IPS-20b (cell line): Measurements from ENCODE around the gene SVEP1.

ENCODE experiments used
- H3K27ac ChIP-seq: one replicate; pipeline ENCODE4 v1.5.1; 2013; ENCODE audit warnings: low read length
- H3K27me3 ChIP-seq: 2 replicates; pipeline ENCODE4 v1.6.1; 2013; ENCODE audit warnings: mild to moderate bottlenecking, low read length, inconsistent platforms; ENCODE audit not compliant: insufficient read depth
- H3K36me3 ChIP-seq: 2 replicates; pipeline ENCODE4 v1.6.1; 2013; ENCODE audit warnings: low read depth, mild to moderate bottlenecking, inconsistent platforms, low read length, moderate library complexity; ENCODE audit not compliant: insufficient read depth
- H3K4me1 ChIP-seq: 2 replicates; pipeline ENCODE4 v1.6.1; 2013; ENCODE audit warnings: mild to moderate bottlenecking, control low read depth, inconsistent platforms, low read length, moderate library complexity; ENCODE audit not compliant: insufficient read depth
- H3K4me3 ChIP-seq: 2 replicates; pipeline ENCODE4 v1.5.1; 2013; ENCODE audit warnings: mild to moderate bottlenecking, low read length, inconsistent platforms
- H3K9ac ChIP-seq: 2 replicates; pipeline ENCODE4 v1.6.1; 2013; ENCODE audit warnings: low read depth, mild to moderate bottlenecking, inconsistent platforms, low read length, moderate library complexity
- H3K9me3 ChIP-seq: 2 replicates; pipeline ENCODE4 v1.6.1; 2013; ENCODE audit warnings: mild to moderate bottlenecking, low read depth, low read length, inconsistent platforms; ENCODE audit not compliant: insufficient read depth

Gene SVEP1

GRCh38 chr9:110329639-110330230 is 249.8 kb downstream of the SVEP1 start:
- no peaks in the 10 kb centered on the region for H3K4me1 ChIP-seq
- H3K9ac ChIP-seq, result no peak overlapping the region
- H3K36me3 ChIP-seq, result no peaks in the 10 kb centered on the region
- H3K27me3 ChIP-seq, result no peaks in the 10 kb centered on the region
- no peaks in the 10 kb centered on the region for H3K9me3 ChIP-seq
- H3K27ac ChIP-seq, result no peak overlapping the region
- H3K4me3 ChIP-seq, result no peak overlapping the region

GRCh38 chr9:110328763-110329162 is 250.8 kb downstream of the SVEP1 start:
- H3K36me3 ChIP-seq, result no peaks in the 10 kb centered on the region

GRCh38 chr9:110327716-110328115 is 251.8 kb downstream of the SVEP1 start:
- H3K27ac ChIP-seq, result no peak overlapping the region
- no peaks in the 10 kb centered on the region for H3K36me3 ChIP-seq
- H3K4me3 ChIP-seq, result no peak overlapping the region
- no peaks in the 10 kb centered on the region for H3K4me1 ChIP-seq
- no peaks in the 10 kb centered on the region for H3K9me3 ChIP-seq
- H3K9ac ChIP-seq, result no peak overlapping the region
- no peaks in the 10 kb centered on the region for H3K27me3 ChIP-seq

More at GRCh38 chr9:110328763-110329162, 250.8 kb downstream of the SVEP1 start:
- Histone ChIP-seq H3K27me3 (no peaks in the 10 kb centered on the region), H3K9ac (no peak overlapping the region), H3K4me1 (no peaks in the 10 kb centered on the region), H3K27ac (no peak overlapping the region), H3K9me3 (no peaks in the 10 kb centered on the region), H3K4me3 (no peak overlapping the region)

- no peaks in the 10 kb centered on the region for H3K4me1 ChIP-seq
- no peak overlapping the region for H3K9ac ChIP-seq
- no peaks in the 10 kb centered on the region for H3K27me3 ChIP-seq
- no peak overlapping the region for H3K27ac ChIP-seq
- no peak overlapping the region for H3K4me3 ChIP-seq
- H3K9me3 ChIP-seq, result no peaks in the 10 kb centered on the region
- H3K36me3 ChIP-seq, result no peaks in the 10 kb centered on the region
These were observed 255.7 kb downstream of the SVEP1 start for GRCh38 chr9:110323818-110324217.

- Histone ChIP-seq H3K9me3 (no peaks in the 10 kb centered on the region), H3K27me3 (no peaks in the 10 kb centered on the region), H3K4me3 (no peak overlapping the region)
These were observed 258.7 kb downstream of the SVEP1 start for GRCh38 chr9:110320651-110321445.

GRCh38 chr9:110319781-110320492 is 259.6 kb downstream of the SVEP1 start:
- no peaks in the 10 kb centered on the region for H3K9me3 ChIP-seq
- H3K27me3 ChIP-seq, result no peaks in the 10 kb centered on the region
- H3K4me3 ChIP-seq, result no peak overlapping the region
- no peaks in the 10 kb centered on the region for H3K36me3 ChIP-seq
- no peak overlapping the region for H3K9ac ChIP-seq
- H3K4me1 ChIP-seq, result no peaks in the 10 kb centered on the region; the same call in 1 of the 2 replicates
- H3K27ac ChIP-seq, result no peak overlapping the region

More at GRCh38 chr9:110320651-110321445, 258.7 kb downstream of the SVEP1 start:
- no peak overlapping the region for H3K27ac ChIP-seq
- no peaks in the 10 kb centered on the region for H3K36me3 ChIP-seq
- H3K4me1 ChIP-seq, result no peaks in the 10 kb centered on the region; the same call in 1 of the 2 replicates
- H3K9ac ChIP-seq, result no peak overlapping the region

- H3K9me3 ChIP-seq, result no peaks in the 10 kb centered on the region
- H3K9ac ChIP-seq, result no peak overlapping the region
- no peaks in the 10 kb centered on the region for H3K27me3 ChIP-seq
- no peak overlapping the region for H3K4me3 ChIP-seq
- H3K4me1 ChIP-seq, result no peaks in the 10 kb centered on the region; the same call in 1 of the 2 replicates
- H3K36me3 ChIP-seq, result no peaks in the 10 kb centered on the region
- H3K27ac ChIP-seq, result no peak overlapping the region
These were observed 261.6 kb downstream of the SVEP1 start for GRCh38 chr9:110317911-110318310.

GRCh38 chr9:110316261-110317075 is 263.1 kb downstream of the SVEP1 start:
- no peak overlapping the region for H3K9ac ChIP-seq
- H3K9me3 ChIP-seq, result peaks cover 10% of the 10 kb centered on the region
- no peaks in the 10 kb centered on the region; the same call in 1 of the 2 replicates for H3K4me1 ChIP-seq
- 0 out of 2 replicates have a peak overlapping the region, but pooled peaks have one; percentile 21 for H3K4me3 ChIP-seq
- H3K27ac ChIP-seq, result no peak overlapping the region
- H3K36me3 ChIP-seq, result no peaks in the 10 kb centered on the region
- H3K27me3 ChIP-seq, result no peaks in the 10 kb centered on the region
